Measurements from ENCODE around the gene HTRA2.
"Not testable (repeated sequence)": the region's sequence is repeated elsewhere in the genome, so short reads cannot be mapped to it uniquely, and the experiment has no call there.

The HTRA2 gene

DNA sequence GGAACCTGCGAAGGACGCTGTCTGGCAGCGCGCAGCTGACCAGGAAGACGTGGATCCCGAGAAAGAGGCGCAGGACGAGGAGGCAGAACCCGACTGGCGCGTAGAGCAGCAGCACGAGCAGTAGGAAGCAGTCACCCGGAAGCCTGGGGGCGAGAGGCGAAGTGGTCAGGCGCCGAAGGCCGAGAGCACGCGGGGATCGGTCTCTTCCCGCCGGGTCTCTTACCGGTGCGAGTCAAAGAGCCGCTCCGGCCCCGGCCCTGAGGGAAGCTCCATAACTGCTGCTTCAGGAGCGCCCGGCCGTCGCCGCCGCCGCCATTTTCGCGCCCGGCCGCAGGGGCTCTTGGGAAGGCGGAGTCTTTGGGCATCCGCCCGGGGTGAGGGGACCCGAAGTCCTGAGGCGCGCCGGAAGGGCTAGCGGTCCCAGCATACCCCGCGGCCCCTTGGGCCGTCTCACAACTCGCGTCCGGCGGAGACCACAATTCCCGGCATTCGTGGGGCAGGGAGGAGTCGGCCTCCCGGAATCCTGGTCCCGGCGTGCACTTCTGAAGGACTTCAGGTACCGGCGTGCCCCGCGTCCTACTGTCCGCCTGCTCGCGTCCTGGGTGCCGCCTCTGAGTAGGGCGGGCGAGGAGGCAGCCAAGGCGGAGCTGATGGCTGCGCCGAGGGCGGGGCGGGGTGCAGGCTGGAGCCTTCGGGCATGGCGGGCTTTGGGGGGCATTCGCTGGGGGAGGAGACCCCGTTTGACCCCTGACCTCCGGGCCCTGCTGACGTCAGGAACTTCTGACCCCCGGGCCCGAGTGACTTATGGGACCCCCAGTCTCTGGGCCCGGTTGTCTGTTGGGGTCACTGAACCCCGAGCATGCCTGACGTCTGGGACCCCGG, at the start of gene HTRA2, which contains the start of gene AUP1:
Gene HTRA2 (plus strand): TSS at position 577 of the 882 bp plus-strand sequence. CDS start 74 bp downstream, at position 651.
Gene AUP1 (minus strand): TSS at position 350 of the 882 bp plus-strand sequence. CDS start 77 bp downstream, at position 273.
- TF ChIP-seq, protein P1, sequence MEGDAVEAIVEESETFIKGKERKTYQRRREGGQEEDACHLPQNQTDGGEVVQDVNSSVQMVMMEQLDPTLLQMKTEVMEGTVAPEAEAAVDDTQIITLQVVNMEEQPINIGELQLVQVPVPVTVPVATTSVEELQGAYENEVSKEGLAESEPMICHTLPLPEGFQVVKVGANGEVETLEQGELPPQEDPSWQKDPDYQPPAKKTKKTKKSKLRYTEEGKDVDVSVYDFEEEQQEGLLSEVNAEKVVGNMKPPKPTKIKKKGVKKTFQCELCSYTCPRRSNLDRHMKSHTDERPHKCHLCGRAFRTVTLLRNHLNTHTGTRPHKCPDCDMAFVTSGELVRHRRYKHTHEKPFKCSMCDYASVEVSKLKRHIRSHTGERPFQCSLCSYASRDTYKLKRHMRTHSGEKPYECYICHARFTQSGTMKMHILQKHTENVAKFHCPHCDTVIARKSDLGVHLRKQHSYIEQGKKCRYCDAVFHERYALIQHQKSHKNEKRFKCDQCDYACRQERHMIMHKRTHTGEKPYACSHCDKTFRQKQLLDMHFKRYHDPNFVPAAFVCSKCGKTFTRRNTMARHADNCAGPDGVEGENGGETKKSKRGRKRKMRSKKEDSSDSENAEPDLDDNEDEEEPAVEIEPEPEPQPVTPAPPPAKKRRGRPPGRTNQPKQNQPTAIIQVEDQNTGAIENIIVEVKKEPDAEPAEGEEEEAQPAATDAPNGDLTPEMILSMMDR (IDR thresholded peaks at IDR 0.05; ENCODE audit: low read depth, low read length) = no peak
- peak within 1 kb of the TSS; percentile 98 to 99 for H3K4me3 ChIP-seq (replicated peaks in 1 of 2; ENCODE audit: low read depth in 2 of 2, low read length in 2 of 2)
- peak; percentile 99 for DNase-seq (ENCODE audit: low read depth in 2 of 2)

DNA sequence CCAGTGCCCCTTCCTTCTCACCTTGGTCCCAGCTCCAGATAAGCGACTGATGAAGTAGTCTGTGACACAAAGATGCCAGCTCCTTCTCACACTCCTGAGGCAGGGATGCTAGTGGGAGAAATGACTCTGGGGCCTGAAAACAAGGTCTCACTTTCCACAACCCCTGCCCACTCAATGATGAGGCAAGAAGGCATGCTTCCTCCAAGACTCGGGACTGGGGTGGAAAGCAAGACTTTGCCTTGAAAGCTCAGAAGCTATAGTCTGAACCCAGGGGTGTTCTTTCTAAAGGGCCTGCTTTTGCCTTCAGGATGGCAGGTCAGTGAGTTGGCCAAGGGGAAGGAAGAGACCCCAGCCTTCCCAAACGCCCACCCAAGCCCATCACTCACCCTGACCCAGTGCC, 48.3 kb upstream of the HTRA2 start:
- peak overlapping the region; percentile 65 to 91 for H3K4me3 ChIP-seq (replicated peaks in 1 of 2; ENCODE audit: low read depth in 2 of 2, low read length in 2 of 2)
- TF ChIP-seq, protein P1 (IDR thresholded peaks at IDR 0.05; ENCODE audit: low read depth, low read length) = no peak
- DNase-seq (ENCODE audit: low read depth in 2 of 2) = no peak

DNA sequence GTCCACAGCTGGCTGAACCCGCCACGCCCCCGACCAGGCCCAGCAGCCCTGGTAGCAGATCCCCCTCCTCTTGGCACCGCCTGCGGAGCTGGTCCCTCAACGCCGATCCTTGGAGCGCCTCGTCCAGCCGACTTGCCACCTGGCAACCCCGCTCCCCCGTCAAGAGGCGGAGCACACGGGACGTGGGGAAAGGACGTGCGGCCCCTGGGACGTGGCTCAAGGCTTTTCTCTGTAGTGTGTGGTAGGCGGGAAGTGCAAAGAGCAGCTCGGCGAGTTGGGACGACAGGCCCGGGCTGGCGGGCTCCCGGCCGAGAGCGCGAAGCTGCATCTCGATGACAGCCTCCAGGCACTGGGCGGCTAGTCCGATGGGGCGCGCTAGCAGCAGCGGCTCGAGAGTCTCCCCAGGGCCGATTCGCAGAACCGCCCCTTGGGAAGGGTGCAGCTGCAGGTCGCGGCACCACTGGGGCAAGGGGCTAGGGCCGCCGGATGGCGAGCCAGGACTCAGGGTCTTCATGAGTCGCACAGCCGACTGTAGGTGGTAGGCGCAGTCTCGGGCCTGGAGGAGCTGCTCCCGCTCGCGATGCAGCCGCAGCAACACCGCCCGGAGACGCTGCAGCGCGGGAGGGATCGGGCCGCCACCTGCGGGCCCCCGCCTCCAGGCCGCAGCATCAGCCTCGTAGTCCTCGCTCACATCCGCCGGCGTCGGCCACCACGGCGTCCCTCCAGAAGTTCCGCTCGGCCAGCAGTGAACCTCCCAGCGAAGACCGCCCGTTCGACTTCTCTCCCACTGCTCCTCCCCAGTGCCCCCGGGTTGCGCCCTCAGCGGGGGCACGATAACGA, 47.6 kb upstream of the HTRA2 start:
- TF ChIP-seq, protein P1 (IDR thresholded peaks at IDR 0.05; ENCODE audit: low read depth, low read length) = no peak
- DNase-seq (ENCODE audit: low read depth in 2 of 2) = peak; percentile 19
- H3K4me3 ChIP-seq (replicated peaks in 1 of 2; ENCODE audit: low read depth in 2 of 2, low read length in 2 of 2) = peak overlapping the region; percentile 65 to 91

DNA sequence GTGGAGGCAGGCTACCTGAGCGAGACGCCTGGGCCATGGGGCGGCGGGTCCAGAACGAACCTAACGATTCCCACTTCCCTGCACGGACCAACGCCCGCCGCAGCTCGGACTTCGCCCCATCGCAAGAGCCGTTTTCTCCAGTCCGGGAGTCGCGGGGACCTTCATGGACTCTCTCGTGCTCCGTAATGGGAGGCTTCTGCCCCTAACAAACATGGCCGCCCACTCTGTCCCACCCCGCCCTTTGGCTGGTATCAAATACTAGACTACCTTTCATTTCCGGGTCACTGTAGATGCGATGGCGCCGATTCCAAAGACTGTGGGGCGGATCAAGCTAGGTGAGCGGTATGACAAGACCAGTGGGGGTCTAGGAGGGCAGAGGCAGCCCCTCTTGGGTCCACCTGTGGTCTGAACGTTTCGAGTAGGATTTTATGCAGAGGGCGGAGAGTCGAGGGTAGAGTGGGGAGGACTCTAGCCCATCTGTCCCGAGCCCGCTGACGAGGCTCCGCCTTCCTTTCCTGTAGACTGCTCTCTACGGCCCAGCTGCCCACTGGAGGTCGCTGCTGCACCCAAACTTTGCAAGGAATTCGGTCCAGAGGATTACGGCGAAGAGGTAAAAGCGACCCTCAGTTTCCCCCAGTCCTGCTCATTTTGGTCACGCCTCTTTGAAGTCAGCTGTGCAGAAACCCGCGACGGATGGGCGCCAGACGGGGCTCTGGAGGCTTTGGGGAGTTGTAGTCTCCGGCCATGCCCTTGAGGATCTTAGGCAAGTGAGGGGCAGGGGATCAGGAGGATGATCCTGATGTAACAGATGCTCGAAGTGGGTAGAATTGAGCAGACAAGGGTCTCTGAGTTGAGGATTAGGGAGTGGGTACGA, 46.7 kb upstream of the HTRA2 start, which contains the start of the genes CCDC142 and TTC31:
Gene CCDC142 (minus strand): TSS at position 198 of the 874 bp plus-strand sequence. CDS start 161 bp downstream, at position 37.
Gene TTC31 (plus strand): TSS at position 281 of the 874 bp plus-strand sequence. CDS start 15 bp downstream, at position 296.
- DNase-seq (ENCODE audit: low read depth in 2 of 2) = peak; percentile 96 to 97
- peak within 1 kb of the TSS; percentile 65 to 91 for H3K4me3 ChIP-seq (replicated peaks in 1 of 2; ENCODE audit: low read depth in 2 of 2, low read length in 2 of 2)
- TF ChIP-seq, protein P1 (IDR thresholded peaks at IDR 0.05; ENCODE audit: low read depth, low read length) = peak; percentile 89

DNA sequence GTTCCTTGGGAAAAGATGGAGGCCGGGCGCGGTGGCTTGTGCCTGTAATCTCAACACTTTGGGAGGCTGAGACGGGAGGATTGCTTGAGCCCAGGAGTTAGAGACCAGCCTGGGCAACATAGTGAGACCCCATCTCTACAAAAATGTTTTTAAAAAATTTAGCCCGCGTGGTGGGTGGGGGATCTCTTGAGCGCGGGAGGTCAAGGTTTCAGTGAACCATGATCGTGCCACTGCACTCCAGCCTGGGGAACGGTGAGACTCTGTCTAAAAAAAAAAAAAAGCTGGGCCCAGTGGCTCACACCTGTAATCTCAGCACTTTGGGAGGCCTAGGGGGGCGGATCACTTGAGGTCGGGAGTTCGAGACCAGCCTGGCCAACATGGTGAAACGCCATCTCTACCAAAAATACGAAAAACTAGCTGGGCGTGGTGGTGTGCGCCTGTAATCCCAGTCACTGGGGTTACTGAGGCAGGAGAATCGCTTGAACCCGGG, 46.0 kb upstream of the HTRA2 start:
- peak overlapping the region; percentile 65 to 91 for H3K4me3 ChIP-seq (replicated peaks in 1 of 2; ENCODE audit: low read depth in 2 of 2, low read length in 2 of 2)
- not testable (repeated sequence) for DNase-seq (ENCODE audit: low read depth in 2 of 2)

DNA sequence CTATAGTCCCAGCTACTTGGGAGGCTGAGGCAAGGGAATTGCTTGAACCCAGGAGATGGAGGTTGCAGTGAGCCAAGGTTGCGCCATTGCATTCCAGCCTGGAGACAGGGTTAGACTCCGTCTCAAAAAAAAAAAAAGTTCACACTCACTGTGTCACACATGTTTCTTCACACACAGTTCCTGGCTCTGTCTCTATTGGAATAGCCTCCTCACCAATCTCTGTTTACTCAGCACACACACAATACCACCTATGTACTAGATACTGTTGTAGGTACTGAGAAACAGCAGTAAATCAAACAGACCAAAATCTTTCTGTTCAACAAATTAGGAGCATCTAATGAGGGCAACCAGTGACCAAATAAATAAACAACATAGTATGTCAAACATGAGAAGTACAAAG, 43.6 kb upstream of the HTRA2 start:
- TF ChIP-seq, protein P1 (IDR thresholded peaks at IDR 0.05; ENCODE audit: low read depth, low read length) = no peak
- no peak overlapping the region for H3K4me3 ChIP-seq (replicated peaks in 1 of 2; ENCODE audit: low read depth in 2 of 2, low read length in 2 of 2)
- DNase-seq (ENCODE audit: low read depth in 2 of 2) = no peak

Data from cardiac fibroblast (primary cell).